Pancreas (tissue), 10 donors: ENCODE measurements around the gene USF2. TPM values are rescaled to one million over a fixed set of nuclear protein-coding genes. Genes with fewer than 3 reads are reported as not detected.

Source experiments
- ATAC-seq, 4 donors: fragments of 200-7000 bp; cut with Tn5 transposase; one replicate each; pipeline versions ENCODE4 v1.8.0 to v1.9.1; 2020; ENCODE audit warnings: mild to moderate bottlenecking in 4 of 4, moderate library complexity in 4 of 4
- DNase-seq, 6 donors: peaks; one replicate each; pipeline ENCODE4 v3.0.0-alpha.2; 2020
- FAIRE-seq: peaks from 2 replicates; lab custom pipeline; 2012; peaks lifted over from hg19 to GRCh38; lab: Jason Lieb, UNC
- H3K27ac ChIP-seq, 4 donors: fragments of 200-600 bp; sonication (generic); 1 replicate in 3 of 4; 2 replicates in 1 of 4; pipeline versions ENCODE4 v1.5.0 to v1.8.0; 2020
- H3K27me3 ChIP-seq, 4 donors: fragments of 200-600 bp; one replicate each; pipeline ENCODE4 v1.8.0; 2021
- H3K36me3 ChIP-seq, 3 donors: fragments of 200-600 bp; sonication (generic) in 1 of 3; one replicate each; pipeline versions ENCODE4 v1.5.0 to v1.8.0; 2020 to 2021
- H3K4me1 ChIP-seq, 3 donors: fragments of 200-600 bp; one replicate each; pipeline ENCODE4 v1.8.0; 2021
- H3K4me3 ChIP-seq, 4 donors: fragments of 200-600 bp; sonication (generic) in 2 of 4; one replicate each; pipeline versions ENCODE4 v1.5.0 to v1.8.0; 2020 to 2021
- H3K9me3 ChIP-seq, 4 donors: fragments of 200-600 bp; one replicate each; pipeline ENCODE4 v1.8.0; 2021
- CTCF ChIP-seq, 4 donors: fragments of 200-600 bp; sonication (generic) in 3 of 4; IDR thresholded peaks; one replicate each; pipeline versions ENCODE4 v1.5.0 to v1.8.0; 2021; ENCODE audit warnings: antibody characterized with exemption in 4 of 4
- WGBS, 2 donors: extraction: QIAGEN DNeasy Blood & Tissue Kit; methylation state at CpG; one replicate each; pipeline ENCODE4 v1.1.7; 2013; 5-methylcytosine and 5-hydroxymethylcytosine counted together
- intact Hi-C, 3 donors: fragments of 100-400 bp; cut with DNase I; formaldehyde crosslinking; loops; one replicate each; pipeline versions ENCODE4 v1.11.1 to v1.14.2; 2022
- polyA plus RNA-seq, 2 donors: library from polyadenylated mRNA; stranded (reverse); fragments of 200-250 nt; gene quantifications; one replicate each; pipeline ENCODE4 v1.2.3, GENCODE V29; 2013
- total RNA-seq, 6 donors: library from RNA; stranded (reverse); fragmentation: NEBNext Ultra II Directional in 4 of 6; extraction: Animal tissue kit (Norgen Biotek cat#: 25700) in 4 of 6; gene quantifications; one replicate each; pipeline versions ENCODE4 v1.2.1 to v1.2.4, GENCODE V29; 2021 to 2023
- donor health status: healthy with polysubstance abuse.
- donor health status: DM: no; HTN: no; CAD: no; lungs with moderate emphysema.
- donor health status: DM: no; HTN: no; CAD: no.
- donor health status: control.
- donor health status: control.
- donor health status: Bipolar disorder and iron deficiency.
- donor health status: DM: yes; HTN: yes; CAD: no.
- donor health status: DM: no; HTN: no; CAD: no.
- donor health status: DM: no; HTN: no; CAD: no.
- donor health status: DM: yes; HTN: yes; CAD: no.

Gene USF2
- total and polyA plus RNA-seq, 8 donors = 46.4 to 112 (median 60.6) TPM

- Histone ChIP-seq H3K4me1 (no peaks in the 10 kb centered on the region), H3K9me3 (no peaks in the 10 kb centered on the region), H3K36me3 (no peaks in the 10 kb centered on the region), H3K4me3 (no peak overlapping the region), H3K27me3 (no peaks in the 10 kb centered on the region), H3K27ac (no peak overlapping the region)
- no peak for TF ChIP-seq CTCF (IDR thresholded peaks at IDR 0.05)
- intact Hi-C loops = no loop called here
- WGBS, 2 donors = 72 to 75% methylated on average over 25 of the region's 25 CpGs
- ATAC-seq = no peak
- no peak for FAIRE-seq
- DNase-seq = no peak
Measured at GRCh38 chr19:35294859-35295791, 26.4 kb downstream of the USF2 start.

GRCh38 chr19:35295792-35296462 lies 27.2 kb downstream of the USF2 start:
- ATAC-seq (no peak), FAIRE-seq (no peak), DNase-seq (no peak)
- intact Hi-C loops = no loop called here
- TF ChIP-seq CTCF (IDR thresholded peaks at IDR 0.05) = no peak
- Histone ChIP-seq H3K27me3 (no peaks in the 10 kb centered on the region), H3K27ac (no peak overlapping the region), H3K9me3 (no peaks in the 10 kb centered on the region), H3K36me3 (no peaks in the 10 kb centered on the region), H3K4me3 (no peak overlapping the region), H3K4me1 (no peaks in the 10 kb centered on the region)
- WGBS, 2 donors = 66 to 71% methylated on average over 24 of the region's 24 CpGs

- FAIRE-seq (no peak), ATAC-seq (no peak), DNase-seq (no peak)
- Histone ChIP-seq H3K4me3 (no peak overlapping the region), H3K36me3 (no peaks in the 10 kb centered on the region), H3K4me1 (no peaks in the 10 kb centered on the region), H3K27ac (no peak overlapping the region), H3K9me3 (no peaks in the 10 kb centered on the region), H3K27me3 (no peaks in the 10 kb centered on the region)
- TF ChIP-seq CTCF (IDR thresholded peaks at IDR 0.05) = no peak
- intact Hi-C loops = no loop called here
- WGBS, 2 donors = 89 to 95% methylated on average over 7 of the region's 7 CpGs
Measured at GRCh38 chr19:35296644-35297514, 28.1 kb downstream of the USF2 start.

- no peak overlapping the region for H3K4me3 ChIP-seq
- FAIRE-seq = no peak
- WGBS, 2 donors = 91 to 92% methylated on average over 3 of the region's 3 CpGs
Measured at GRCh38 chr19:35297515-35297848, 28.7 kb downstream of the USF2 start.

More at GRCh38 chr19:35297515-35297848, 28.7 kb downstream of the USF2 start:
- Histone ChIP-seq H3K9me3 (no peaks in the 10 kb centered on the region), H3K27ac (no peak overlapping the region), H3K4me1 (no peaks in the 10 kb centered on the region), H3K36me3 (no peaks in the 10 kb centered on the region), H3K27me3 (no peaks in the 10 kb centered on the region)
- no peak for TF ChIP-seq CTCF (IDR thresholded peaks at IDR 0.05)
- intact Hi-C loops = no loop called here
- DNase-seq (no peak), ATAC-seq (no peak)
